GM18517 (cell line): ENCODE data around the gene IFNA5.
A peak's percentile ranks its signal among the peaks of the same experiment; 100 is the strongest.

Experiments used
- ATAC-seq: cut with Tn5 transposase; IDR thresholded peaks from one replicate; pipeline ENCODE4 v1.9.1; 2021; ENCODE audit warnings: mild to moderate bottlenecking, moderate library complexity; ENCODE audit not compliant: unreplicated experiment

Gene IFNA5

DNA sequence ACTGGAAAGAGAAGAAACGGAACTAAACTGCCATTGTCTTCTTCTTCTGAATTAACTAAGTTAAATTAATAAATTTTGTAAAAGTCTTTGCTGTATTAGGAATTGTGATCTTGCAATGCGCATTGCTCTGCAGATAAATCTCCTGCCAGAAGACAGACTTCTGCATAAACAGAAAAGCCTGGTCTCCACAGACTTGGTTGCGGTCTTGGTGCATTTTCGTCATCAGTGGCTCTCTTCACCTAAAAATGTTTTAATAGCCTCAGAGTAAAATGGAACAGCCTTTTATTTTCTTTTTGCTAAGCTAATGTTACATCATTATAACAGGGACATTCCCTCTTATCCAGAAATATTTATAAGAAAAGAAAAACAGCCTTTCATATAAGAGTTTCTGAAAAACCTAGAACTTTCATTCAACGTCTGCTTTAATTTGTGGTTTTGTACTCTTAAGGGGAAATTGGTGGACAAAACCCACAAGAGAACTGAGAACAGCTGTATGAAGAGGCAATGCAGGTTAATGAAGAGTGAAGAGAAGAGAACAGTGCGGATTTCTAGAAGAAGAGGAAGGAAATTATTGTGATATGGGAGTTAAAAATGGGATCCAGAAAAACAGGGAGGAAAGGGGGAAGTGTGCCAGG lies 10.1 kb downstream of the IFNA5 start:
- ATAC-seq: peak; percentile 71

DNA sequence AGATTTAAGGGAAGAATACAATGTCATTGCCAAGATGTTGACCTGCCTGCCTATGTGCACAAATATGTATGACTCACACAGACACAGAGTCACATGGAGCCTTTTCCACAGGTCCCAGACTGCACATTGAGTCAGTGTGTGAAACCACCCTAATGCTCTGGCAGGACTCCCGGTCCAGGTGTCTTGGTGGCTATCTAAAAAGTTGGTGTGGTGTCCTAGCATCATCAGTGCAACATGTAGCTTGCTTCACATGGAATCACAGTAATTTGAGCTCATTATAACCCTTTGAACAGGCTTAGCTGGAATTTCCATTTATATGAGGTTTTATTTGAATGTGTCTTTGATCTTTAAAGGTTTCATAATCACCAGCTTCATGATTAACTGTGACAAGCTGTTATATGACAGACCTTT lies 10.7 kb downstream of the IFNA5 start:
- no peak for ATAC-seq

DNA sequence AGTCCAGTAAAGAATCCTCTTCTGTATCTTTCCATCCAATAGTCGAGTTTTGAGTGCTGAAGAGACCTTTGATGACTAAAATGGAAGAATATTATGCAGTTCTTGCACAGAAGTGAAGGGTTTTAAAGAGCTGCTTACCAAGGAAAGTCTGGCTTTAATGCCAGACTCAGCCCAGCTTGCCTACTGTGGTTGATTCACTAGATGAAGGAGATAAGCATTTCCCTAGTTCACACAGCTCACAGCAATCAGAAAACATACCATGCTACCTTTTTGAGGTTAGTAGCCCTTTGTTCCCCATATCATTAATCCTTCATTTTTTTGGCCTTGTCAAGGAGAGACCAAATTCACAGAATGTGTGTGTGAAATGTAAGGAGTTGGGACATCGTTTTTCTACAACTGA lies 15.3 kb downstream of the IFNA5 start:
- no peak for ATAC-seq

DNA sequence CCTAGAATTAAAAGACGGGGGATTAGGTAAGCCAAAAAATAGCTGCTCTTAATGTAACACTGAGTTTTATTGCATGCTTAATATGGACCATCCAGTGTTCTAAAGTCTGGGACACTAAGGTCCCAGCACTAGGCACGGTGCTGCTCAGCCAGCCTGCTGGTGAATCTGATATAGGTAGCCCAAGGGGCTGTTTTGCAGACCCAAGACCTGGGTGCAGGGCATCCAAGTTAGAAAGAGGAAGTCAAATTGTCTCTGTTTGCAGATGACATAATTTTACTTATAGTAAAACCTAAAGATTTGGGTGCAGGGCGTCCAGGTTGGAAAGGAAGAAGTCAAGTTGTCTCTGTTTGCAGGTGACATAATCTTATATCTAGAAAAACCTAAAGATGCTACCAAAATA lies 17.8 kb downstream of the IFNA5 start:
- ATAC-seq: no peak

DNA sequence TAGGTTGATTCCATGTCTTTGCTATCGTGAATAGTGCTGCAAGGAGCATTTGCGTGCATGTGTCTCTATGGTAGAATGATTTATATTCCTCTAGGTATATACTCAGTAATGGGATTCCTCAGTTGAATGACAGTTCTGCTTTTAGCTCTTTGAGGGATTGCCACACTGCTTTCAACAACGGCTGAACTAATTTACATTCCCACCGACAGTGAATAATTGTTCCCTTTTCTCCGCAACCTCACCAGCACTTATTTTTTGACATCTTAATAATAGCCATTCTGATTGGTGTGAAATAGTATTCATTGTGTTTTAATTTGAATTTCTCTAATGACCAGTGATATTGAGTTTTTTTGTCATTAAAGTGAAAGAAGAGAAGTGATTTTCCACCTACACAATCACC lies 18.5 kb downstream of the IFNA5 start:
- no peak for ATAC-seq

DNA sequence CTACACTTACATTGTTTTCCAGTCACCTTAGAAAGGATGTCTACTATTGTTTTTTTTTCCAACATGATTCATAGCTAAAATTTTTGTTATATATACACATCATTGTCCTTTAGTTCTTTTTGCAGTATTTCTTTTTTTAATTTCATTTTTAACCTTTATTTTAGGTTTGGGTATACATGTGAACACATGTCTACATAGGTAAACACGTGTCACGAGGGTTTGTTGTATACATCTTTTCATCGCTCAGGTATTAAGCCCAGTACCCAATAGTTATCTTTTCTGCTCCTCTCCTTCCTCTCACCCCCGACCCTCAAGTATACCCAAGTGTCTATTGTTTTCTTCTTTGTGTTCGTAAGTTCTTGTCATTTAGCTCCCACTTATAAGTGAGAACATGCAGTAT lies 19.0 kb downstream of the IFNA5 start:
- ATAC-seq: no peak

DNA sequence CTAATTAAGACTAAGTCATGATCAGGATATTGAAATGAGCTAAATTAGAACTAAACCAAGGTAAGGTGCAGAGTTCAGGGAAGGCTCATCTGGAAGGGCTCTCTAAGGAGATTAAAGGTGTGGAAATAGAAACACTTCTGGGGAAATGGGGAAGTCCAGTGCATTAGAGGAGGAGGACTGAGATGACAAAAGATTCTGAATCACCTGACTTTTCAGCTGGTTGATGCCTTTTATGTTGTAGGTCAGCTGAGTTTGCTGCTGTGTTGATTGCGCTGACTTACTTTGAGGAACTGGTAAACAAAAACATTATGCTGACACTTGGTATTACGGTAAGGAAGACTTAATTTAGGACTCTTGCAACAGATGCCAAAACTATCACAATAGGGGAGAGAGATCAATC lies 23.8 kb downstream of the IFNA5 start:
- no peak for ATAC-seq

DNA sequence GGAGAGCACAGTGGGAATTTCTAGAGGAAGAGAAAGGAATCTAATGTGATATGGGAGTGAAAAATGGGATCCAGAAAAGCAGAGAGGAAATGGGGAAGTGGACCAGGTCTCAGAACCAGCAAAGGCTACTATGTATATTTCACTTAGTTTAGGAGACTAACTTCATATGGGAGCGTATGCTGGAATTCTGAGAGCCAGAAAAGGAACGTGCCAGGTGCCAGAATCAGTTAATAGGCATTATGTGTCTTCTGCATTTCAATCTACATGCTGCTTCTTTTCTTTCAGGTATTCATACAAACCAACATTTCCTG lies 36.8 kb downstream of the IFNA5 start:
- ATAC-seq: no peak

DNA sequence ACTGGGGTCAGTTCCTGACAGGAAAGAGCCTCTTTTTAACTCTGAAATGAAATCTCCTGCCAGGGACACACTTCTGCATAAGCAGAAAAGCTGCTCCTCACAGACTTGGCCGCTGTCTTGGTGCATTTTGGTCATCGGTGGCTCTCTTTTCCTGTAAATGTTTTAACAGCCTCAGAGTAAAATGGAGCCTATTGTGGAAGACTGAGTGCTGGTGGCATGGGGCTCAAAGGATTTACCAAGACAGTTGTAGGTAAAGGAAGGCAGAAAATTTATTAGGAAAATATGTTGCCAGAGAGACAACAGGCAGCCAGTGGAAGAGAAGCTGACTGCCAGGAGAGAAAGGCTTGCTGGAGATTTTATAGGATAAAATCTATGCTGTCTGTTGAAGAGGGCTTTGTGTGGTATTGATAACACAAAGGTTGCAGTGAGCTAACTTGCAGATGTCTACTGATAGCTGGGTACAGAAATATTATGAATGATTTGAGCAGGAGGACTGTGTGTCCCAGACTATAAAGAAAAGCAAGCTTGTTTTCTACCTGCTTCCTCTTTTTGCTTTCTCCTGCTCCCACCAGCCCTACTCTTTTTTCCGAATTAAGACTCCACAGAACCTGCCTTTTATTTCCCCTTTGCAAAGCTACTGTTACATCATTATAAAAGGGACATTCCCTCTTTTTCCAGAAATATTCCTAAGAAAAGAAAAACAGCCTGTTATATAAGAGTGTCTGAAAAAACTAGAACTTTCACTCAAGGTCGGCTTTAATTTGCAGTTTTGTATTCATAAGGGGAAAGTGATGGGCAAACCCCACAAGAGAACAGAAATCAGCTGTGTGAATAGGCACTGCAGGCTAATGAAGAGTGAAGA lies 37.4 kb downstream of the IFNA5 start:
- ATAC-seq: peak; percentile 70

DNA sequence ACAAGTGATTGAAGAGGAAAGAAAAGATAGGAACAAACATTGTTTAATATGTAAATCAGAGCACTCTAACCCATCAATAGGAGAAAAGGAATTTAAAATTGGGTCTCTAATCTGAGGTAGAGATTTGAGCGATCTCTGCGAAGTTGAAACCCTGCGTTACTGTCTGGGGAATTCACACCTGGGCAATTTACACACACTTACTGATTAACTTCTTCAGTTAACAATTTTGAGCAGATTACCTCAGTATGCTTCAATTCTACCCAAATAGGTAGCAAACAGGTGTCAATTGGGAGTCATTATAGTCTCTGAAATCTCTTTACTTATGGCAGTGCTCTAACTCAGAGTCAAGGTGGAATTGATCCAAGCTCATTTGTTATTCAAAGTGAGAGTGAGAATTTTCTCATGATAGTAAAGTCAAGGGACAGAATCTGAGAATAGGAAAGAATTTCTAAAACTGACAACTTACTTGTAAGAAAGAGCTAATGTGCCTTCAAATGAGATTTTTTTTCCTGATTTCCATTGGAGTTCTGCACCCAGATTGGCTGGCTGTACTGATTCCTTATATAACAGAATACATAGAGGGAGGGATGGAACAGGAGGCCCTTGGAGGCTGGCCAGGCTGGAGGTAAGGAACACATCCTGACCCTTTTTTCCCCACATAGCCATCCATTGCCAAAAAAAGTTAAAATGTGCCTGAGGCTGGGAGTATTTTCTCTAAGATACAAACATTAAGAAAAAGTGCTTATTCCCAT lies 38.2 kb downstream of the IFNA5 start:
- no peak for ATAC-seq

DNA sequence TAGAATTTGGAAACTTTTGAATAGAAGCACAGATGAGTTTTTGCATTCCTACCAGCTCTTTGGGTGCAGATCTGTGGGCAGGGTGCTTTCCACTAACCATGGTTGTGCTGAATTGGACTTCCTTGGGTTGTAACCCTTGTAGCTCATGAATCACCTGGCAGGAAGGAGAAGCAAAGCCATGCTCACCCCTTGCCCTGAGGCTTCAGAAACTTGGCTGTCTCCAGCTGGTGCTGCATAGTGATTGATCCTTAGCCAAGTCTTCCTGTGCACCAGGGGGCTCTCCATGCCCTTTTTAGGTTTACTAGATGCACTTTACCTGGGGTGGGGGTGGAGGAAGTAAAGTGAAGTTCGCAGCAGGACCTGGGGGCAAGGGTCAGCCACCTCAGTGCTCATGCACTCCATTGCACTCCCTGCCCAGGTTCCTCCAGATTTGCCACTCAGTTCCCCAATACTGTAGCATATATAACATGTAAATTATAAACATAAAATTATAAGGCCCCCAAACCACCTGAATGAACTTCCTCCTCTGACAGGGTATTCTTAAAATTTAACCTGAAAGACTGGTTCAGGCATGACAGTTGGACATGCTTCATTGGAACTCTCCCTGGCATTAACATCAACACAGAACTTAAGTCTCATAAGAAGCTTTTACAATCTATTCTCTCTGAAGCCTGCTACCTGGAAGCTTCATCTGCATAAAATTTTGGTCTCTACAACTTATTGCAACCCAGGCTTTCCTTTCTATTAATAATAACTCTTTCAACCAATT lies 39.5 kb downstream of the IFNA5 start:
- ATAC-seq: no peak

DNA sequence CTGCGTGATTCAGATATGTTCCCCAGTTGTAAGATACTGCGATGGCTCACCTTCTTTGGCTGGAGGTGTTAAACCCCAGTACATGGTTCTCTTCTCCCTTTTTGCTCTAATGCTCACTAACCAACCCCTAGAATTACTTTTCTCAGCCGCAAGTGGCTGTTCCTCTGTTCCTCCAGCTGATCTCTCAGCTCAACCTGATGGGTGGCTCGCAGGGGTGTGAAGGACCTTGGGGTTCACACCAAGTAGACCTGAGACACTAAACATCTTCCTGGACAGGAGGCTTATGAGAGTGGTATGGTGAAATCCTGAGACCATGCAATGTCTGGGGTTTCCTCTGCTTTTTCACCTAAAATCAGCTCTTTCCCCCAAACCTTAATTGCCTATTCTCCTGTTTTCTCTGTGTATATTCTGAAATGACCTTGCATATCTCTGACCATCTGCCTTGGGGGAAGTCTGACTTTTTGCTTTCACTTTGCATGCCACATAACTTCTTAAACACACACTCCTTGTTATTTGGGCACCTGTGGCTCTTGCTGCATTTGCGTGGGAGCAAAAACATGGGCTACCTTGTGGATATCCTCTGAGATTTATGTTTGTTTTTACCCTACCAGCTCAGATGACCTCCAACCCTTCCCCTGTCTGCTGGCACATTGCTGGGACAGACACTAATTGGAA lies 49.4 kb downstream of the IFNA5 start:
- ATAC-seq: no peak
